LoVo (cell line): ENCODE data around the gene BBIP1.

ENCODE experiments used
- DNase-seq: peaks from one replicate; pipeline ENCODE4 v3.0.0-alpha.2; 2016; ENCODE audit warnings: low spot score

Gene BBIP1

DNA sequence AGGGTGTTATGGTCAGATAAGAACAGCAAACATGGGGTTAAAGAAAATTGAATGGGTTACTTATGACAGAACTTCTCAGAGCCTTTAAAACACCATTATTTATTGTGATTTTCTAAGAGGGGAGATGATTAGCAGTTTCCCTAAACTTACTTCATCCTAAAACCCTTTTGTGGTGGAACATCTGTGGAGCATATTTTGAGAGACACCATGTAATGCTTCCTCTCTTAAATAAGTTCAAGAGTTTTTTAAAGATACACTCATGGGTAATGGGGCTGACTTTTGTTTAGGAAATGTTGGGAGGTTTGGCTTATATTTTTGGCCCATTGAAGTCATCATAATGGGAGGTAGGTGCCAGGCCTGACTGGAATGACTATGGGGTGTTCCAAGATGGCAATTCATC, 55.6 kb downstream of the BBIP1 start:
- DNase-seq: no peak

DNA sequence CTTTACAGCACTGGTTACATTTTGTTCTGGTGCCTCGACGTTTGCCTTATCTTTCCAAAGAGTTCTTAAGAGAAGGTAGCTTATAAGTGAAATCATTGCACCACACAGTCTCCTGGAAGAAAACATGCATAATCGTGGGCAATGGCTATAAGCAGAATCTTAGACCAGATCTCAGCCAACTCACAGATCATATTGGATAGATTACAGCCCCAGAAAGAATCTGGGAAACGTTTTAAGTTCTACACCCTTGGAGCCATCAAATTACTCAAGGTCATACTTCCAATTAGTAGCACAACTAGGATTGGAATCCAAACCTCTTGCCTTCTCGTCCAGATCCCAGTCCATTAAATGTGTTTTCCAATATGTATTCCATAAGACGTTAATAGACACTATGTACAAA, 56.0 kb downstream of the BBIP1 start:
- no peak for DNase-seq

GRCh38 chr10:110861930-110862649, 56.9 kb downstream of the BBIP1 start:
- no peak for DNase-seq

GRCh38 chr10:110861476-110861875, 57.5 kb downstream of the BBIP1 start:
- no peak for DNase-seq

DNA sequence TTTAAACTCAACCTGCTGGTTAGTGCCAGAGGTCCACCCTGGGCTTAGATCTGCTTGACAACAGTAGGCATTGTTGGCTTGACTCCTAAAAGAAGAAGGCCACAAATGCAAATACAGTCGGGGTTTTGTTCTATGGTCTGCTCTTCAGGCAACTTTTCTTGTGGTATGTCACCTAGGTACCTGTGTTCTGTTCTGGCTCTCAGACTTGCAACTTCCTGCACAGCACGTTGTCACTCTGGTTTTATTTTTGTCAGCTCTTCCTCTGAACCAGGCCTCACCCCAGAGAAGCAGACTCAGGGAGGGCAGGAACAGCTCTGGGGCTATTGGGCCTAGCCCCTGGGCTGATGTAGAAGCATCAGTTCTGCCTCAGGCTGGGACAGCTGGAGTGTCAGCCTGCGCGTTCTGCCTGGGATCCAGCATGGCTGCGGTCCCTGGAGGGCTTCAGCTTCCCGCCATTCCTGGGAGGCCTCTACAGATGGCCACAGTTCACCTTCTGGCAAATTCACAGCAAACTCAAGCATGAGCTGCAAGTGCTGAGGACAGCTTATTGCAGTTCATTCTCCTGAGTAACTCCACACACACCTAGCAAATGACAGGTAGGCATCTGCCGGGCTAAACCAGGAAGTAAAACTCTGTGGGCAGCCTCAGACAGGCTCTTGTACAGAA, 58.3 kb downstream of the BBIP1 start:
- DNase-seq: no peak

GRCh38 chr10:110859973-110860376, 59.0 kb downstream of the BBIP1 start:
- DNase-seq: no peak

DNA sequence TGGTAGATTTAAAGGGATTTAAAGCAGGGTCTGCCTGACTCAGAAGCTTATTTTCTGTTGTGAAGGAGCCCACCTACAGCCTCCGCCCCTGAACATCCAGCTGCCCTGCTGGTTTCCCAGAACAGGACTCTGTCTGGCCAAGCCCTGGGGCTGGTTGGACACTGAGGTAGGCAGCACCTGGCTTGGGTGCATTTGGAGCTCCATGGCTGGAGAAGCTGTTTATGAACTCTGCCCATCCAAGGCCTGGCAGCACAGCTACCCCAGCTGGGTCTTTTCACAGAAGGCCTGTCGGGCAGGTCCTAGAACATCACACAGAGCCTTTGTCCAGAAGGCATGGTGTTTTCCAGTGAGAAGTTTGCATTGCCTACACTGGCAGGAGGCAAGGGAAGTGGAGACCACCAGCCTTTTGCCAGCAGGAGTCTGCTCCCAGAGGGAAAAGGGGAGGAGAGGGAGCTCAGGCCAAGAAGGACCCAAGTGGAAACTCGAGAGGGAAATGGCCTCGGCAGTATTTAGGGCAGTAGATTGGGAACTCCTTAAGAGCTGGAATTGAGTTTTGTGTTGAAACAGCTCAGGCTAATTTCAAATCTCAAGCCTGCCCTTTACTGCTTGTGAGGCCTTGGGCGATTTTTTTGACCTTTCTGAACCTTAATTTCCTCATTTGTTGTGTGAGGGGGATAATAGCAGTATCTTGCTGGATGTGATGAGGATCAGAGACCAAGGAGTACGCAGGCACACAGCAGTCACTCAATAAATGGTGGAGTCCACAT, 59.6 kb downstream of the BBIP1 start:
- no peak for DNase-seq

DNA sequence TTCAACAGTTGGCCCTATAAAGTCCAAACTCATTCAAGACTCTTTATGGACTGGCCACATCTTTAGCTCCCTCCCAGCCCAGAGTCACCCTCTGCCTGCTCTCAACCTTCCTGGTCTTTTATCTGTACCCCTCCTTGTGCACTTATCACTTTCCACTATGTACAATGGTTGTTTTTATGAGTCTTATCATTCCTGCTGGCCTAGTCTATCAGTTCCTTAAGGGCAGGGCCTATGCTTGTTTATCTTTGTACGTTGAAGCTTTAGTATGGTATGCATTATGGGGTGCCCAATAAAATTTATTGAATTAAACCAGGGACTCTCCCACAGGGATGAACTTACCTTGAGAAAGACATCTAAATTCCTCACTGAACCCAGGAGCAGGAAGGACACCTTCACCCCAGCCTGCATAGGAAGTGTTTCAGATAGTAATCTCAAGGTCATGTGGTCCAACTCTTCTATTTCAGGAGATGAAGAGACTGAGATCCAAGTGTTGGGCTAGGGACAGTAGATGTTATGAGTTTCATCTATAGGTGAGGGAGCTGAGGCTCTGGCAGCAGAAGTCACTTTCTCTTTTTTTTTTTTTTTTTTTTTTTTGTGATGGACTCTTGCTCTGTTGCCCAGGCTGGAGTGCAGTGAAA, 60.6 kb downstream of the BBIP1 start:
- peak; percentile 74 for DNase-seq

- peak; percentile 69 for DNase-seq
Observed at GRCh38 chr10:110857265-110858171, 61.5 kb downstream of the BBIP1 start.

- no peak for DNase-seq
Observed at GRCh38 chr10:110853921-110854605, 64.9 kb downstream of the BBIP1 start.

DNA sequence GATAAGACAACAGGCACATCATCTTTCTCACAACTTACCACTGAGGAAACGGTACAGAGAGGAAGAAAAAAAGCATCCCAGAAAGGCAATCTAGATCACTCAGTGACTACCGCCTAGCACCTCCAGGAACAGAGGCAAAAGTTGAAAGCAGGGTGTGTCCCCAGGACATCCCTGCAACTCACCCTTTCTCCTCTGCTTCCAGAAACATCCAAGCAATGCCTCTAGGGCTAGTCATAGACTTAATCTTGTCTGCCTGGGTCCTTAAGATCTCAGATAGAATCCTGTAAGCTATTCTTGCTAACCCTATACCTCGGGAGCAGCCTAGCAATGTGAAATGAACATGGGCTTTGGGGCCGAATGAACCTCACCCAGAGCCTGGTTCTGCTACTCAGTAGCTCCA, 66.0 kb downstream of the BBIP1 start:
- no peak for DNase-seq

DNA sequence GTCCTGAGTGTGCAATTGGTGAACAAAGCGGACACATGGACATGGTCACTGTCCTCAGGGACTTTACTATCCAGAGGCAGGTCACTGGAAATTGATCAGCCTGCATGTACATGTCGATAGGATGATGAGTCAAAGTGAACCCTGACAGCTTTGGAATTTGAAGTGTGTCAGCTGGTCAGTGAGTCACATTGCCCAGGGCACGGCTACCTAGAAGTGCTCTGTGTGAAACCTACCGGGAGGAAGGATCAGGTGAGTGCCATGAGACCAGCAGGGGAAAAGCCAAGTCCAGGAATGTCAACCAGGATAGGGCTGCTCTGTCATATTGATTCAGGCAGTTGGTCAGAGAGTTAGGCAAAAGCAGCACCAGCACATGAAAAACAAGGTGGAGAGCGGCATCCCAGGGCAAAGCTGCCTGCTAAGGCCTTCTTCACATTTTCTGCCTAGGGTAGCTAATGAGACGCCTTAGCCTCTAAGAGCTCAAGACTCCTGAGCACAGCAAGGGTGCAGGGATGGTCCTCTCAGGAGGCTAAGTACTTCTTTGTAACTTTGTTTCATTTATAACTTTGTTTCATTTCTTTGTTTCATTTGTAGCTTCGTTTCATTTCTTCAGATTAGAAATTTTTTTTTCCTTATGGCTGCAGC, 66.6 kb downstream of the BBIP1 start:
- peak; percentile 48 for DNase-seq

- no peak for DNase-seq
Observed at GRCh38 chr10:110851020-110851612, 67.9 kb downstream of the BBIP1 start.

- DNase-seq: no peak
Observed at GRCh38 chr10:110850099-110850498, 68.9 kb downstream of the BBIP1 start.
